ENCODE results near the gene INSL4. TPM values are rescaled to one million over a fixed set of nuclear protein-coding genes. Genes with fewer than 3 reads are reported as not detected.

Gene INSL4
- total and polyA plus RNA-seq, 10 of the 15 experiments (the other 5 are each of a cell fraction or from before 2014, with no cell fraction given): 0.03 TPM; not detected in 9

GRCh38 chr9:5278486-5278885 is 47.3 kb downstream of the INSL4 start:
- intact Hi-C loops (cut with micrococcal nuclease; ENCODE audit: unreplicated experiment) (no loop called here), in situ Hi-C loops (cut with MboI) (no loop called here)
- no peaks in the 10 kb centered on the region for H3K79me2 ChIP-seq (ENCODE audit: control insufficient read depth, insufficient read depth, low read length)
- peaks cover 2% of the 10 kb centered on the region; the same call in 1 of the 2 replicates for H3K4me1 ChIP-seq (ENCODE audit: control insufficient read depth, insufficient read depth, low read length)
- TF ChIP-seq SPI1 (IDR thresholded peaks at IDR 0.05; ENCODE audit: borderline replicate concordance, insufficient read depth, low read depth, low read length) (peak; percentile 95), IRF4 (IDR thresholded peaks at IDR 0.05; ENCODE audit: low read depth, low read length) (0 out of 2 replicates have a peak, but pooled peaks have one; percentile 12), SKIL (IDR thresholded peaks at IDR 0.05; ENCODE audit: low read depth, poor library complexity, severe bottlenecking) (no peak)
- ChIA-PET SMC1A (ENCODE audit: uncharacterized antibody, unreplicated experiment) (interaction anchor here (1.5 kb wide), 1 partner anchor 10 kb away, joined by 3 read pairs; no protein-coding TSS in a partner anchor), POLR2A (no interaction called here), RAD21 (ENCODE audit: unreplicated experiment) (no interaction called here), CTCF (interaction anchor here (1.0 kb wide), 1 partner anchor 10 kb away, joined by 4 read pairs; no protein-coding TSS in a partner anchor)
- H3K4me2 ChIP-seq (ENCODE audit: control insufficient read depth, insufficient read depth): no peak overlapping the region
- H3K9me3 ChIP-seq (replicated peaks; ENCODE audit: control insufficient read depth, insufficient read depth, low read length): peaks cover 2% of the 10 kb centered on the region; the same call in 1 of the 3 replicates
- H3K4me3 ChIP-seq: no peak overlapping the region
- peak overlapping the region; percentile 63 for H2AFZ ChIP-seq (ENCODE audit: control insufficient read depth, low read depth, low read length)
- H3K36me3 ChIP-seq (ENCODE audit: control insufficient read depth in 2 of 2, insufficient read depth in 2 of 2, low read length in 1 of 2): no peaks in the 10 kb centered on the region
- H3K27me3 ChIP-seq (replicated peaks in 1 of 2; ENCODE audit: control insufficient read depth in 2 of 2, insufficient read depth in 2 of 2, low read length in 1 of 2): no peaks in the 10 kb centered on the region
- no TSS peak for BruUV-seq (replicated peaks)
- H3K27ac ChIP-seq (ENCODE audit: control insufficient read depth, insufficient read depth): no peak overlapping the region
- 64% methylated on average over 2 of the region's 2 CpGs for WGBS (ENCODE audit: insufficient coverage, insufficient replicate concordance, low lambda C conversion rate, missing lambda C conversion rate)
- H3K9ac ChIP-seq (ENCODE audit: control insufficient read depth, insufficient read depth, low read length): no peak overlapping the region
- FAIRE-seq (peak; percentile 18), DNase-seq (ENCODE audit: low read depth, low spot score) (peak; percentile 13), ATAC-seq (peak; percentile 83)
- H4K20me1 ChIP-seq (ENCODE audit: control insufficient read depth, insufficient read depth): no peaks in the 10 kb centered on the region

Small RNA genes within 50 kb of the gene (small RNA-seq; reads per million reads assigned to genes)
- not detected for gene AL133547.1

Other genes starting within 250 kb of the INSL4 start
- gene JAK2, start 246.1 kb upstream of the INSL4 start, total RNA-seq (2014; rRNA removed): 14.0 and 18.3 TPM in 2 replicates
- 22.9 and 25.9 TPM in 2 replicates for gene JAK2, start 246.1 kb upstream of the INSL4 start, total RNA-seq (2014; rRNA removed; fragmentation: Illumina TruSeq; extraction: Trizol)
- 15.4 and 18.3 TPM in 2 replicates for gene JAK2, start 246.1 kb upstream of the INSL4 start, total RNA-seq (2021)
- gene JAK2, start 246.1 kb upstream of the INSL4 start, polyA plus RNA-seq (2011; rRNA removed): 12.4 and 18.2 TPM in 2 replicates
- 17.3 and 24.3 TPM in 2 replicates for gene JAK2, start 246.1 kb upstream of the INSL4 start, polyA plus RNA-seq (2014; fragmentation: Illumina TruSeq; extraction: Trizol)
- gene JAK2, start 246.1 kb upstream of the INSL4 start, polyA plus RNA-seq (2014; fragmentation: Nextera tagmentation; extraction: Ambion mirVana): 1 to 10 TPM; 4.1 to 4.9 TPM
- 10.4 and 12.4 TPM in 2 replicates for gene JAK2, start 246.1 kb upstream of the INSL4 start, polyA plus RNA-seq (2014; rRNA removed)
- 10 to 100 TPM; 13.4 to 15.1 TPM for gene JAK2, start 246.1 kb upstream of the INSL4 start, polyA plus RNA-seq (2016; fragmentation: Nextera tagmentation; extraction: Ambion mirVana)
- gene INSL6, start 45.8 kb upstream of the INSL4 start, total RNA-seq (2014; rRNA removed): not detected in 2 replicates
- not detected in 2 replicates for gene INSL6, start 45.8 kb upstream of the INSL4 start, total RNA-seq (2014; rRNA removed; fragmentation: Illumina TruSeq; extraction: Trizol)
- not detected in 2 replicates for gene INSL6, start 45.8 kb upstream of the INSL4 start, total RNA-seq (2021)
- gene INSL6, start 45.8 kb upstream of the INSL4 start, polyA plus RNA-seq (2011; rRNA removed): not detected in 2 replicates
- gene INSL6, start 45.8 kb upstream of the INSL4 start, polyA plus RNA-seq (2014; fragmentation: Illumina TruSeq; extraction: Trizol): not detected in 2 replicates
- gene INSL6, start 45.8 kb upstream of the INSL4 start, polyA plus RNA-seq (2014; fragmentation: Nextera tagmentation; extraction: Ambion mirVana): under 1 TPM in 1 of 2 experiments, not detected in 1; 0.10 TPM
- not detected in 2 replicates for gene INSL6, start 45.8 kb upstream of the INSL4 start, polyA plus RNA-seq (2014; rRNA removed)
- 1 to 10 TPM in 1 of 2 experiments, under 1 TPM in 1; 0.84 to 1.6 TPM for gene INSL6, start 45.8 kb upstream of the INSL4 start, polyA plus RNA-seq (2016; fragmentation: Nextera tagmentation; extraction: Ambion mirVana)
- 5.8 and 6.0 TPM in 2 replicates for gene RLN2, start 73.3 kb downstream of the INSL4 start, total RNA-seq (2014; rRNA removed)
- gene RLN2, start 73.3 kb downstream of the INSL4 start, total RNA-seq (2014; rRNA removed; fragmentation: Illumina TruSeq; extraction: Trizol): 5.9 and 7.1 TPM in 2 replicates
- gene RLN2, start 73.3 kb downstream of the INSL4 start, total RNA-seq (2021): 3.3 and 3.9 TPM in 2 replicates
- gene RLN2, start 73.3 kb downstream of the INSL4 start, polyA plus RNA-seq (2011; rRNA removed): 5.3 and 6.1 TPM in 2 replicates
- 4.4 and 6.6 TPM in 2 replicates for gene RLN2, start 73.3 kb downstream of the INSL4 start, polyA plus RNA-seq (2014; fragmentation: Illumina TruSeq; extraction: Trizol)
- 10 to 100 TPM; 15.0 to 15.7 TPM for gene RLN2, start 73.3 kb downstream of the INSL4 start, polyA plus RNA-seq (2014; fragmentation: Nextera tagmentation; extraction: Ambion mirVana)
- 4.7 and 5.4 TPM in 2 replicates for gene RLN2, start 73.3 kb downstream of the INSL4 start, polyA plus RNA-seq (2014; rRNA removed)
- 1 to 10 TPM; 6.1 to 8.3 TPM for gene RLN2, start 73.3 kb downstream of the INSL4 start, polyA plus RNA-seq (2016; fragmentation: Nextera tagmentation; extraction: Ambion mirVana)
- 1.1 and 2.0 TPM in 2 replicates for gene RLN1, start 108.5 kb downstream of the INSL4 start, total RNA-seq (2014; rRNA removed)
- gene RLN1, start 108.5 kb downstream of the INSL4 start, total RNA-seq (2014; rRNA removed; fragmentation: Illumina TruSeq; extraction: Trizol): 1.5 and 1.6 TPM in 2 replicates
- 0.80 and 0.90 TPM in 2 replicates for gene RLN1, start 108.5 kb downstream of the INSL4 start, total RNA-seq (2021)
- gene RLN1, start 108.5 kb downstream of the INSL4 start, polyA plus RNA-seq (2011; rRNA removed): 1.6 and 2.4 TPM in 2 replicates
- gene RLN1, start 108.5 kb downstream of the INSL4 start, polyA plus RNA-seq (2014; fragmentation: Illumina TruSeq; extraction: Trizol): 0.82 and 1.6 TPM in 2 replicates
- gene RLN1, start 108.5 kb downstream of the INSL4 start, polyA plus RNA-seq (2014; fragmentation: Nextera tagmentation; extraction: Ambion mirVana): 1 to 10 TPM; 2.7 to 2.8 TPM
- 0.71 and 1.7 TPM in 2 replicates for gene RLN1, start 108.5 kb downstream of the INSL4 start, polyA plus RNA-seq (2014; rRNA removed)
- 1 to 10 TPM; 2.4 TPM for gene RLN1, start 108.5 kb downstream of the INSL4 start, polyA plus RNA-seq (2016; fragmentation: Nextera tagmentation; extraction: Ambion mirVana)
- 25.2 and 28.2 TPM in 2 replicates for gene PLGRKT, start 206.5 kb downstream of the INSL4 start, total RNA-seq (2014; rRNA removed)
- 42.0 and 45.9 TPM in 2 replicates for gene PLGRKT, start 206.5 kb downstream of the INSL4 start, total RNA-seq (2014; rRNA removed; fragmentation: Illumina TruSeq; extraction: Trizol)
- 29.0 and 34.2 TPM in 2 replicates for gene PLGRKT, start 206.5 kb downstream of the INSL4 start, total RNA-seq (2021)
- gene PLGRKT, start 206.5 kb downstream of the INSL4 start, polyA plus RNA-seq (2011; rRNA removed): 34.8 and 53.5 TPM in 2 replicates
- gene PLGRKT, start 206.5 kb downstream of the INSL4 start, polyA plus RNA-seq (2014; fragmentation: Illumina TruSeq; extraction: Trizol): 28.0 and 32.8 TPM in 2 replicates
- 10 to 100 TPM; 62.2 to 64.4 TPM for gene PLGRKT, start 206.5 kb downstream of the INSL4 start, polyA plus RNA-seq (2014; fragmentation: Nextera tagmentation; extraction: Ambion mirVana)
- gene PLGRKT, start 206.5 kb downstream of the INSL4 start, polyA plus RNA-seq (2014; rRNA removed): 23.0 and 27.8 TPM in 2 replicates
- 10 to 100 TPM; 65.4 to 72.3 TPM for gene PLGRKT, start 206.5 kb downstream of the INSL4 start, polyA plus RNA-seq (2016; fragmentation: Nextera tagmentation; extraction: Ambion mirVana)
- gene CD274, start 219.1 kb downstream of the INSL4 start, total RNA-seq (2014; rRNA removed): 27.6 and 36.9 TPM in 2 replicates
- 28.4 and 32.0 TPM in 2 replicates for gene CD274, start 219.1 kb downstream of the INSL4 start, total RNA-seq (2014; rRNA removed; fragmentation: Illumina TruSeq; extraction: Trizol)
- gene CD274, start 219.1 kb downstream of the INSL4 start, total RNA-seq (2021): 23.5 and 26.6 TPM in 2 replicates
- gene CD274, start 219.1 kb downstream of the INSL4 start, polyA plus RNA-seq (2011; rRNA removed): 128 and 134 TPM in 2 replicates
- 34.3 and 37.7 TPM in 2 replicates for gene CD274, start 219.1 kb downstream of the INSL4 start, polyA plus RNA-seq (2014; fragmentation: Illumina TruSeq; extraction: Trizol)
- gene CD274, start 219.1 kb downstream of the INSL4 start, polyA plus RNA-seq (2014; fragmentation: Nextera tagmentation; extraction: Ambion mirVana): 10 to 100 TPM in 1 of 2 experiments, 1 to 10 TPM in 1; 9.4 to 12.2 TPM
- gene CD274, start 219.1 kb downstream of the INSL4 start, polyA plus RNA-seq (2014; rRNA removed): 24.6 and 25.6 TPM in 2 replicates
- gene CD274, start 219.1 kb downstream of the INSL4 start, polyA plus RNA-seq (2016; fragmentation: Nextera tagmentation; extraction: Ambion mirVana): 10 to 100 TPM; 16.1 to 16.4 TPM